ENCODE results near the gene EIF2AK2. TPM values are rescaled to one million over a fixed set of nuclear protein-coding genes. Genes with fewer than 3 reads are reported as not detected.

EIF2AK2 gene
- total and polyA plus RNA-seq, 10 of the 15 experiments (the other 5 are each of a cell fraction or from before 2014, with no cell fraction given), result 16.2 to 81.4 (median 63.3) TPM

DNA sequence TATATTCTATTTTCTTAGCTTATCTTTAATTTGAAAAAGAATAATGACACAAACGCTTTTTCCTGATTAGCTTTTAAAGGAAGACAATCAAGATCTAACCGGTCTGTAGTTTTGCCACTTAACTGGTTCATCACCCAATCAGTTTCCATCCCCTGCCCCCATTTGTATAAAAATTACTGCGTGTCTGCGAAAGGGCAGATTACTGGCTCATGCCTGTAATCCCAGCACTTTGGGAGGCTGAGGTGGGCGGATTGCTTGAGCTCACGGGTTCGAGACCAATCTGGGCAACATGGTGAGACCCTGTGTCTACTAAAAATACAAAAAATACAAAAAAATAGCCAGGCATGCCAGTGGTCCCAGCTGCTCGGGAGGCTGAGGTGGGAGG is 41.9 kb upstream of the EIF2AK2 start:
- H3K27me3 ChIP-seq (replicated peaks in 1 of 2; ENCODE audit: control insufficient read depth in 2 of 2, insufficient read depth in 2 of 2, low read length in 1 of 2), result no peaks in the 10 kb centered on the region
- SMC1A ChIA-PET (ENCODE audit: uncharacterized antibody, unreplicated experiment), result interaction anchor here (0.9 to 1.1 kb wide), 4 partner anchors 33 to 51 kb away, joined by 3 to 5 read pairs (median 4); partner anchors contain the start of genes CEBPZ and NDUFAF7
- no peak for DNase-seq (ENCODE audit: low read depth, low spot score)
- H3K4me1 ChIP-seq (ENCODE audit: control insufficient read depth, insufficient read depth, low read length), result peaks cover 5% of the 10 kb centered on the region; the same call in 1 of the 2 replicates
- CTCF ChIA-PET, result interaction anchor here (1.0 to 1.6 kb wide), 3 partner anchors 13 to 36 kb away, joined by 3 to 5 read pairs (median 5); no protein-coding TSS in a partner anchor
- H3K79me2 ChIP-seq (ENCODE audit: control insufficient read depth, insufficient read depth, low read length), result peaks cover 39% of the 10 kb centered on the region
- no peak for ATAC-seq
- H4K20me1 ChIP-seq (ENCODE audit: control insufficient read depth, insufficient read depth), result no peaks in the 10 kb centered on the region
- no peak for FAIRE-seq
- in situ Hi-C loops (cut with MboI) (no loop called here), intact Hi-C loops (cut with micrococcal nuclease; ENCODE audit: unreplicated experiment) (no loop called here)
- H3K4me3 ChIP-seq, result no peak overlapping the region
- H2AFZ ChIP-seq (ENCODE audit: control insufficient read depth, low read depth, low read length), result no peak overlapping the region
- H3K27ac ChIP-seq (ENCODE audit: control insufficient read depth, insufficient read depth), result no peak overlapping the region
- peaks cover 3% of the 10 kb centered on the region; the same call in 2 of the 3 replicates for H3K9me3 ChIP-seq (replicated peaks; ENCODE audit: control insufficient read depth, insufficient read depth, low read length)
- no TSS peak for BruUV-seq (replicated peaks)
- POLR2A ChIA-PET, result interaction anchor here (0.7 to 1.6 kb wide), 4 partner anchors 9 to 119 kb away, joined by 3 to 5 read pairs (median 3); partner anchors contain the start of genes CEBPZ and NDUFAF7
- no peak overlapping the region; the same call in 1 of the 2 replicates for H3K9ac ChIP-seq (ENCODE audit: control insufficient read depth, insufficient read depth, low read length)
- no peak overlapping the region for H3K4me2 ChIP-seq (ENCODE audit: control insufficient read depth, insufficient read depth)
- H3K36me3 ChIP-seq (ENCODE audit: control insufficient read depth in 2 of 2, insufficient read depth in 2 of 2, low read length in 1 of 2), result peaks cover 1 to 20% of the 10 kb centered on the region in 2 experiments; a peak in 3 of 4 replicates
- 85% methylated on average over 8 of the region's 8 CpGs for WGBS (ENCODE audit: insufficient coverage, insufficient replicate concordance, low lambda C conversion rate, missing lambda C conversion rate)
- RAD21 ChIA-PET (ENCODE audit: unreplicated experiment), result interaction anchor here (1.5 kb wide), 1 partner anchor 29 kb away, joined by 4 read pairs; no protein-coding TSS in a partner anchor
- TF ChIP-seq E2F8 (IDR thresholded peaks at IDR 0.05; ENCODE audit: low read depth, partially characterized antibody) (no peak), MLLT1 (IDR thresholded peaks at IDR 0.05) (no peak), MTA3 (IDR thresholded peaks at IDR 0.05; ENCODE audit: borderline replicate concordance, low read length) (no peak), NFXL1 (IDR thresholded peaks at IDR 0.05; ENCODE audit: borderline replicate concordance) (no peak), SRF (IDR thresholded peaks at IDR 0.05; ENCODE audit: low read depth in 2 of 2, low read length in 2 of 2) (no peak)
- TF ChIP-seq, protein P1, sequence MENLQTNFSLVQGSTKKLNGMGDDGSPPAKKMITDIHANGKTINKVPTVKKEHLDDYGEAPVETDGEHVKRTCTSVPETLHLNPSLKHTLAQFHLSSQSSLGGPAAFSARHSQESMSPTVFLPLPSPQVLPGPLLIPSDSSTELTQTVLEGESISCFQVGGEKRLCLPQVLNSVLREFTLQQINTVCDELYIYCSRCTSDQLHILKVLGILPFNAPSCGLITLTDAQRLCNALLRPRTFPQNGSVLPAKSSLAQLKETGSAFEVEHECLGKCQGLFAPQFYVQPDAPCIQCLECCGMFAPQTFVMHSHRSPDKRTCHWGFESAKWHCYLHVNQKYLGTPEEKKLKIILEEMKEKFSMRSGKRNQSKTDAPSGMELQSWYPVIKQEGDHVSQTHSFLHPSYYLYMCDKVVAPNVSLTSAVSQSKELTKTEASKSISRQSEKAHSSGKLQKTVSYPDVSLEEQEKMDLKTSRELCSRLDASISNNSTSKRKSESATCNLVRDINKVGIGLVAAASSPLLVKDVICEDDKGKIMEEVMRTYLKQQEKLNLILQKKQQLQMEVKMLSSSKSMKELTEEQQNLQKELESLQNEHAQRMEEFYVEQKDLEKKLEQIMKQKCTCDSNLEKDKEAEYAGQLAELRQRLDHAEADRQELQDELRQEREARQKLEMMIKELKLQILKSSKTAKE (IDR thresholded peaks at IDR 0.05; ENCODE audit: low read depth, poor library complexity, severe bottlenecking), result no peak
- TF ChIP-seq, protein P2, sequence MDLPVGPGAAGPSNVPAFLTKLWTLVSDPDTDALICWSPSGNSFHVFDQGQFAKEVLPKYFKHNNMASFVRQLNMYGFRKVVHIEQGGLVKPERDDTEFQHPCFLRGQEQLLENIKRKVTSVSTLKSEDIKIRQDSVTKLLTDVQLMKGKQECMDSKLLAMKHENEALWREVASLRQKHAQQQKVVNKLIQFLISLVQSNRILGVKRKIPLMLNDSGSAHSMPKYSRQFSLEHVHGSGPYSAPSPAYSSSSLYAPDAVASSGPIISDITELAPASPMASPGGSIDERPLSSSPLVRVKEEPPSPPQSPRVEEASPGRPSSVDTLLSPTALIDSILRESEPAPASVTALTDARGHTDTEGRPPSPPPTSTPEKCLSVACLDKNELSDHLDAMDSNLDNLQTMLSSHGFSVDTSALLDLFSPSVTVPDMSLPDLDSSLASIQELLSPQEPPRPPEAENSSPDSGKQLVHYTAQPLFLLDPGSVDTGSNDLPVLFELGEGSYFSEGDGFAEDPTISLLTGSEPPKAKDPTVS (IDR thresholded peaks at IDR 0.05; ENCODE audit: low read depth, low read length), result no peak
- TF ChIP-seq, protein P3, sequence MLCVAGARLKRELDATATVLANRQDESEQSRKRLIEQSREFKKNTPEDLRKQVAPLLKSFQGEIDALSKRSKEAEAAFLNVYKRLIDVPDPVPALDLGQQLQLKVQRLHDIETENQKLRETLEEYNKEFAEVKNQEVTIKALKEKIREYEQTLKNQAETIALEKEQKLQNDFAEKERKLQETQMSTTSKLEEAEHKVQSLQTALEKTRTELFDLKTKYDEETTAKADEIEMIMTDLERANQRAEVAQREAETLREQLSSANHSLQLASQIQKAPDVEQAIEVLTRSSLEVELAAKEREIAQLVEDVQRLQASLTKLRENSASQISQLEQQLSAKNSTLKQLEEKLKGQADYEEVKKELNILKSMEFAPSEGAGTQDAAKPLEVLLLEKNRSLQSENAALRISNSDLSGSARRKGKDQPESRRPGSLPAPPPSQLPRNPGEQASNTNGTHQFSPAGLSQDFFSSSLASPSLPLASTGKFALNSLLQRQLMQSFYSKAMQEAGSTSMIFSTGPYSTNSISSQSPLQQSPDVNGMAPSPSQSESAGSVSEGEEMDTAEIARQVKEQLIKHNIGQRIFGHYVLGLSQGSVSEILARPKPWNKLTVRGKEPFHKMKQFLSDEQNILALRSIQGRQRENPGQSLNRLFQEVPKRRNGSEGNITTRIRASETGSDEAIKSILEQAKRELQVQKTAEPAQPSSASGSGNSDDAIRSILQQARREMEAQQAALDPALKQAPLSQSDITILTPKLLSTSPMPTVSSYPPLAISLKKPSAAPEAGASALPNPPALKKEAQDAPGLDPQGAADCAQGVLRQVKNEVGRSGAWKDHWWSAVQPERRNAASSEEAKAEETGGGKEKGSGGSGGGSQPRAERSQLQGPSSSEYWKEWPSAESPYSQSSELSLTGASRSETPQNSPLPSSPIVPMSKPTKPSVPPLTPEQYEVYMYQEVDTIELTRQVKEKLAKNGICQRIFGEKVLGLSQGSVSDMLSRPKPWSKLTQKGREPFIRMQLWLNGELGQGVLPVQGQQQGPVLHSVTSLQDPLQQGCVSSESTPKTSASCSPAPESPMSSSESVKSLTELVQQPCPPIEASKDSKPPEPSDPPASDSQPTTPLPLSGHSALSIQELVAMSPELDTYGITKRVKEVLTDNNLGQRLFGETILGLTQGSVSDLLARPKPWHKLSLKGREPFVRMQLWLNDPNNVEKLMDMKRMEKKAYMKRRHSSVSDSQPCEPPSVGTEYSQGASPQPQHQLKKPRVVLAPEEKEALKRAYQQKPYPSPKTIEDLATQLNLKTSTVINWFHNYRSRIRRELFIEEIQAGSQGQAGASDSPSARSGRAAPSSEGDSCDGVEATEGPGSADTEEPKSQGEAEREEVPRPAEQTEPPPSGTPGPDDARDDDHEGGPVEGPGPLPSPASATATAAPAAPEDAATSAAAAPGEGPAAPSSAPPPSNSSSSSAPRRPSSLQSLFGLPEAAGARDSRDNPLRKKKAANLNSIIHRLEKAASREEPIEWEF (IDR thresholded peaks at IDR 0.05; ENCODE audit: insufficient replicate concordance, low read depth, low read length), result no peak

Data from GM12878 (cell line).